ENCODE measurements around the gene NOL4L.

GRCh38 chr20:32514760-32515159 is 70.4 kb downstream of the NOL4L start:
- no peak for TF ChIP-seq POLR2A (IDR thresholded peaks at IDR 0.05)
- TF ChIP-seq CTCF (IDR thresholded peaks at IDR 0.05) = no peak
